ENCODE measurements around the gene WBP1.
"Not testable (repeated sequence)": the region's sequence is repeated elsewhere in the genome, so short reads cannot be mapped to it uniquely, and the experiment has no call there.

Gene WBP1

DNA sequence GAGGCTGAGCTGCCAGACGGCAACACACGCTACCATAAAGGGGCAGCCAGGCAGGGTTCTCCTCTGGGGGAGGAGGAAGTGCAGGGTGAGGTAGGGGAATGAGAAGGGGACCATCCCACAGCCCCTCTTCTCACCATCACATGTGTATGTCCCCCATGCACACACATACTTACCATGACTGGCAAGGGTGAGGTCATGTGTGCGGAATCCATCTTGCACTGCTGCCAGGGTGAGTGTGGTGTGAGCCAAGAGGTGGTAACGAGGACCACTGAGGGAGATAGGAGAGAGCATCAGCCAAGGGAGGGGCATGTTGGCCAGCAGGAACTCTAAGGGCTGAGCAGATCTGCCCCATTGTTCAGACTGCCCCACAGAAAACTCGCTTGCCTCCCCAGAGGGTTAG, 29.6 kb upstream of the WBP1 start:
- no peak for DNase-seq

DNA sequence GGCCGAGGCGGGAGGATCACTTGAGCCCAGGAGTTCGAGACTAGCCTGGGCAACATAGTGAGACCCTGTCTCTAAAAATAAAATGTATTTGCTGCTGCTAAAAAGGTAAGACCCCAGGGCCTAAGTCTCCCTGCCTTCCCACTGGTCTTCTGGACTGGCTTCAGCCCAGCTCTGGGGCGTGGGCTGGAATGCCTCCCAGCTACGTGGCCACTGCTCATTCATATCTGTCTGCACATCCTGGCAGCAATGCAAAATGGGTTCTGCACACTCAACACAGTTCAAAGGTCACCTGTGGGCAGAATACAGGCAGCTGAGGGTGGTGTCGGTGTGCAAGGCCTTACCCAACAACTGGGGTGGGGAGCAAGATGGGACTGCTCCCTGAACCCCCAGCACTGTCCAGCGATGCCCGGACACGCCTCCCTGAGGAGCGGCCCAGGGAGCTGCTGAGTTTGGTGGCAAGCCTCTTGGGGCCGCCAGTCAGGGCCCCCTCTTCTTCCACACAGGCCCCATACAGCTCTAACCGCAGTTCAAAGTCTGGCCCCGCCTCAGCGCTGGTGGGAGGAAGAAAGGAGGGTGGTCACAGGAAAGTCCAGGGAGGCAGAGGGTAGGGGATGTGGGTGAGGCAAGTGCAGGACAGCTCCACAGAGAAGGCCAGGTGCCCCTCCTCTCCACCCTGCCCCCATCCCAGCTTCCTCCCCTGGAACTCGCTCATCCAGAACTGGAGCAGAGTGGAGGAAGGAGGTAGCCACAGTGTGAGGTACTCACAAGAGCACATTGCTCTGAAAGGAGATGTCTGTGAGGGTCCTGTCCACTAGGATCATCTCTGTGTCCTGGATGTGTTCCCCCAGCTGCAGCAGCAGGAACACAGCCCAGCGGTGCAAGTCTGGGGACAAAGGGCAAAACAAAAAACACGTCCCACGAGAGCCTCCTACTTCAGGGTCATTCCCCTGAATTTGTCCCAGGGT, 28.5 kb upstream of the WBP1 start:
- no peak for DNase-seq

- no peak for DNase-seq
These were observed 27.7 kb upstream of the WBP1 start for GRCh38 chr2:74430502-74430901.

GRCh38 chr2:74436111-74436805, 22.0 kb upstream of the WBP1 start:
- DNase-seq: no peak

GRCh38 chr2:74436848-74437695, 21.2 kb upstream of the WBP1 start:
- DNase-seq: peak in 2 of 3 donors; percentile 28 to 29

DNA sequence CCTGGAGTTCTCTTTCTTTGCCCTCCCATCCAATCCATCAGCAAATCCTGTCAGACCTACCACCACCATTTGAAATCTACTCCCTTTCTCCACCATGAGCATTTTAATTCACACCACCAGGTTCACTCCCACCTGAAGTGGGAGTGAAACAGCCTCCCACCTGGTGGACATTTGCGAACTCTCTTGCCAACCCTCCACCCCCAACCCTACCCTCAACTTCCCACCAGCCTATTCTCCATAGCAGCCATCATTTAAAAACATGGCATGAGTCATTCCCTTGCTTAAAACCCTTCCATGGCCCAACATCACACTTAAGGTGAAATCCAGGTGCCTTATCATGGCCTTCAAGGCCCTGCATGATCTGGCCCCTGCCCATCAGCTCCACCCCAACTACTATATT, 20.0 kb upstream of the WBP1 start:
- DNase-seq: no peak

GRCh38 chr2:74439373-74439772, 18.9 kb upstream of the WBP1 start:
- no peak for DNase-seq

- no peak for DNase-seq
These were observed 18.3 kb upstream of the WBP1 start for GRCh38 chr2:74439803-74440377.

DNA sequence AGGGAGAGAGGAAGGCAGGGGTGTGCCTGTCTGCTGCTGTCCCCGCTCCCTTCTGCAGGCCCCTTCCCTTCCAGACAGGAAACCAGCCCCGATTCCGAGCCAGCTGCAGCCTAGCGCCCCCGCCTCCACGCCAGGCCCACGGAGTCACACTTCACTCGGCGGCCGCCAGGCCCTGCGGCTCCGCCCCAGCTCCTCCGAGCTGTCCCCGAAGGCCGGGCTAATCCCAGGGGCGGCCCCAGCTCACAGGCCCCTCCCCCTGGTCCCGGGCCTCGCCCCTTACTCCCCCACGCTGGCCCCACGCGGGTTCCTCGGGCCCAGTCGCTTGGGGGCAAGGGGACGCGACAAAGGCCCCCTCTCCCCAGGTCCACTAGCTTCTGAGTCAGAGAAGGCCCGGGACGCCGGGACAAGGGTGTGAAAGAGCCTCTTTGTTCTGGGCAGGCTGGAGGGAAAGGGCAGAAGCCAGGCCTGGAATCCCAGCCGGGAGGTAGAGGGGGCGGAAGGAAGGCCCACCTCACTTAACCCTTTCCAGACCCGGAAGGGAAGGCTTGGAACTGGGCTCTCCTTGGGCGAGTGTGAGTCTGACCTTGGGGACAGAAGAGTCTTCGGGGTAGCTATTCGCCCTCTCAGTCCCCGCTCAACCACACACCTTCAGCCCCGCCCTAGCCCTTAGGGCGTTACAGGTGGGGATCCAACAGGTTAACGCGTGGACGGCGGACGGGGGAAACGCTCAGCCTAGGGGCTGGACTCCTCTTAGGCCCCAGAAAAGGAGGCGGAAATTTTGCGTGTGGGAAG, 17.7 kb upstream of the WBP1 start:
- peak; percentile 76 to 91 (median 81) for DNase-seq

GRCh38 chr2:74441170-74441689, 17.0 kb upstream of the WBP1 start:
- peak in 1 of 3 donors; percentile 43 for DNase-seq

DNA sequence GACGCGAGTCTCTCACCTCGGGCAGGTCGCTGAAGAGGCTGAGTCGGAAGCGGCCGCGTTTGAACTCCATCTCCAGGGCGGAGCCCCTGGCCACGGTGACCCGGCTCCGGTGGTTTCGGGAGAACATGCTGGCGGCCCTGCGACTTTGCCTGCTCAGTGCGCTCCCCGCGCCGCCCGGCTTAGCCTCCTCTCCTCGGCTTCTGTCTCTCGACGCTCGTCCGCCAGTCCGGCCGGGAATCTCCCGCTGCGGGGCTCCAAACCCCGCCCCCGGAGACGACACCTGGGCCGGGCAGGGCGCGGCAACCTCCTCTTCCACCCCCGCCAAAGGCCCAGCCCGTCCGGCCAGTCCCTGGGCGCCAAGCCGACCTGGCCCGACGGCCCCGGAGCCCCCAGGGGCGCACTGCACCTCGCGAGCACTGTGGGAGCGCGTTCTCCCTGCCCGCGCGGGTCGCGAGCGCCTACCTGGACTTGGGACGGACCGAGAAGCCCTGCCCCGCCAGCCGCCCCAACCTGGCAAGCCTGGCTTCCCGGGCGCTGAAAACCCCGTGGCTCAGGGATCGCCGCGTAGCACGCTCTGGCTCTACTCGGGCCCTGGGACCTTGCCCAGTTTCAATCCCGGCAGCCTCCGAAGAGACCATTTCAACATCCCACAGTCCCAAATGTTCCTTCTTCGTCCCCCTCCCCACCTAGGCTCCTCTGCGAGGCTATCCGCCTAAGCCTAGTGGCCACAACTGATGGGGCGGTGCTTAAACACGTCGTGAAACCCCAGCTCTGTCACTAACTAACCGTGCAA, 16.4 kb upstream of the WBP1 start, which contains the start of gene RTKN:
TSS of gene RTKN (minus strand) at position 248 of the 793 bp plus-strand sequence. CDS start at position 127, 121 bp downstream.
- no peak for DNase-seq

DNA sequence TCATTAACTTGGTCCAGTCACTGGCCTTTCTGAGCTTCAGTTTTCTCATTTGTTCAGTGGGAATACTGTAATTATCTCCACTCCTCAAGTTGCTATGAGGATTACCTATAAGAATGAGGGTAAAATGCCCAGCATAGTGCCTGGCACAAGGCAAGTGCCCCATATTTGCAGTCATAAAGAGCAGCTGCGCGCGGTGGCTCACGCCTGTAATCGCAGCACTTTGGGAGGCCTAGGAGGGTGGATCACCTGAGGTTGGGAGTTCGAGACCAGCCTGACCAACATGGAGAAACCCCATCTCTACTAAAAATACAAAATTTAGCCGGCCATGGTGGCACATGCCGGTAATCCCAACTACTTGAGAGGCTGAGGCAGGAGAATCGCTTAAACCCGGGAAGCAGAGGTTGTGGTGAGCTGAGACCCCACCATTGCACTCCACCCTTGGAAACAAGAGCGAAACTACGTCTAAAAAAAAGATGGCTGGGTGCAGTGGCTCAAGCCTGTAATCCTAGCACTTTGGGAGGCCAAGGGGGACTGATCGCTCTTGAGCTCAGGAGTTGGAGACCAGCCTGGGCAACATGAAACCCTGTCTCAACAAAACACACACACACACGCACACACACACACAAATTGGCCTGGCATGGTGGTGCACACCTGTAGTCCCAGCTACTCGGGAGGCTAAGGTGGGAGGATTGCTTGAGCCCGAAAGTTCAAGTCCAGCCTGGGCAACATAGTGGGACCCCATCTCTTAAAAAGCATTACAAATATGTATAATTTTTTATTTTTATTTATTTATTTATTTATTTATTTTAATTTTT, 15.5 kb upstream of the WBP1 start:
- not testable (repeated sequence) for DNase-seq

DNA sequence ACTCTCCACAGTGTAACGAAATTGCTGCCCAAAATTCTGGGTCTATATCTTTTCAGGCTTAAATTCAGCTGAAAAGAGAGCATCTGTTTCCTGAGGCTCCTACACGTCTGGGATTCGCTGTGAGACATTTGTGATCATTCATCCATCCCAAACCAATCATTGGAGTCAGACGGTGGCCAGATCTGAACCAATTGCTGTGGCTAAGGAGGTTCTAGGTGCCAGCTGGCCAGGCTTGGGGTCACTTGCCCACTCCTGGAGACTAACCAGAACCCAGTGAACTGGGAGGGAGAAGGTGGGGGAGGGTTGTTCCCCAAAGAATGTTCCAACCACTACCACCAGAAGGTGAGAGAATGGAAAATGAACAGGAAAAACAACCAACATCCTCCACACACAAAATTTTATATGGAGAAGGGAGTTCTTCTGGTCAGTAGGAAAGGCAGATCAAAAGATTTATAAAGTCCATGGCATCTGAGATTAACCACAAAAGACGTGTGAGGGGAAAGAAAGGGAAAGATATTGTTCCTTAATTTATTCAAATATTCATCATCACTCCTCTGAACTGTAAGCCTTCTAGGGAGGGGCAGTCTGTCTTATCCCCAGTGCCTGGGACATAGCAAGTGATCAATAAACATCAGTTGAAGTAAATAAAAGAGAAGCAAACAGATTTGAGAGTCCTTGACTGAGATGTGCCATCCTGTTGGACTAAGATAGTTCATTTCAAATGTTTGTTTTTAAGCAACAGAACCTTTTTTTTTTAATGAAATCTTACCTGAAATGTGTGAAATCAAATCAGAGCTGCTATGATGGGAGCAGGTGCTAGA, 13.5 kb upstream of the WBP1 start:
- no peak for DNase-seq

DNA sequence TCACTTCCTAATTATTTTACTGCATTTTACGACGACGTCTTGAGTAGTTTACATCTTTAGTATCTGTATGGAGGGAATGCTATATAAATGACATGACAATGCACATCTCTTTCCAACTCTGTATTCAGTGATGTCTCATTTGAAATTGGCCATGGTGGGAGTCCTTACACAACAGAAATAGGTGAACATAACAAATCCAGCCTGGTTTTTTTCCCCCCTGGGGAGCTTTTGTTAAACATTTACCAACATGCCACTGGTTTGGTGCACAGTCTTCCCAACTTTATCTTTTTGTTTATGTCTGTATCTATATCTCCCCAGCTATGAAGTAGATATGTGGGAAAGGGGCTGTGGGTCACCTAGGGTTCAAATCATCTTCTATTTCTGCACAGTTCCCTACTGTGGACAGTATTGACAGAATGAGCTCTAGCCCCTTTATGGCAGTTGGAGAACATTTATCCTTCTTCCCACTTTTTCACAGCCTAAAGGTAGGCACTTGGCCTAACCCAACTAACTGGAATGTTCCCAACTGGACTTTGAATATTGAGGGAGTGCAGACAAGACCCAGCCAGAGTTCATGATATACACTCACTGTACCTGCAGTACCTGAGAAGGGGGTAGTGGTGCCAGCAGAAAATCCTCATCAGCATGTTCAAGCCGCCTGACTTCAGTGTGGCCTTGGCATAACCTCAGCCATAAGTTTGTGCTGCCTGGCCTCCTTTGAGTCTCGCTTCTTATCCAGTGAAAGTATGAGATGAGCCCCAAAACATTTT, 10.8 kb upstream of the WBP1 start:
- no peak for DNase-seq

DNA sequence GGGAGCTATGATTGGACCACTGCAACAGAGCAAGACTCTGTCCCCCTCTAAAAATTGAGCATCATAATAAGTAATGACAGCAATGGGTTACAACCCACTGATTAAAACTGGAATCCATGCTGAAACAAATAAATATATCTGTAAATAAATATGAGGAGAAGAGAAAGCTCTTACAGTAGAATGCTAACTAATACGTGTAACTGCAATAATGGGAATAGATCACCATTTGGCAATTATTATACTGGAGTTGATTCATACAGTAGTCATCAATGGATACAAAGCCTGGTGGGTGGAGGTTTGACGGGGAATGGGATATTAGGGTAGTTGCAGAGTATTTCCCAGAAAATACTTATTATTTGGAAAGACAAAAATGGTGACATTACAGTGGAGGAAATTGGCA, 9.5 kb upstream of the WBP1 start:
- DNase-seq: no peak

DNA sequence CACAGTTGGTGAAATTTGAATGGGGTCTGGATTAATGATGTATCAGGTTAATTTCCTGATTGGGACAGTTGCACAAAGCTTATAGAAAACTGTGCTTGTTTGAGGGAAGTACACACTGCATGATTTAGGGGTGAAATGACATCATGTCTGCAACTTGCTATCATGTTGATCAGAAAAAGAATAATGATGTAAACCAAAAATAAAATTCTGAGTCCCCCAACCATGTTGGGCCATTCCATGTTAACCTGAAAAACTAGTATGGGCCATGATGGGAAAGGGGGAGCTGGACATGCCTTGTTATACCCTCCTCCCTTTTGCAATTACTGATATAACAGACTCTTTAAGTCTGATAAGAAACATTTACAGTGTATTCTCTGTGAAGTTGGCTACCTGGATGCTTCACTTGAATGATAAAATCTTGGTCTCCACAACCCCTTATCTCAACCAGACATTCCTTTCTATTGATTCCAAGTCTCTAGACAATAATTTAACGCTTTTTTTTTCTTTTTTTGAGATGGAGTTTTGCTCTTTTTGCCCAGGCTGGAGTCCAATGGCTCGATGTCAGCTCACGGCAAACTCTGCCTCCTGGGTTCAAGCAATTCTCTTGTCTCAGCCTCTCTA, 7.6 kb upstream of the WBP1 start:
- DNase-seq: no peak

All from suppressor macrophage treated with lipopolysaccharide for 1 hour (primary cell).